Small intestine (tissue), 7 donors: ENCODE results near the gene TENT4B. TPM values are rescaled to one million over a fixed set of nuclear protein-coding genes. Genes with fewer than 3 reads are reported as not detected.
"Not testable (repeated sequence)": the region's sequence is repeated elsewhere in the genome, so short reads cannot be mapped to it uniquely, and the experiment has no call there.

ENCODE experiments used
- DNase-seq, 2 donors: peaks; one replicate each; pipeline versions ENCODE4 v3.0.0 to v3.0.0-alpha.2; 2013
- FAIRE-seq: peaks from 2 replicates; lab custom pipeline; 2012; peaks lifted over from hg19 to GRCh38; lab: Jason Lieb, UNC
- H3K27ac ChIP-seq, 3 donors: one replicate each; pipeline ENCODE4 v1.5.1; 2013; ENCODE audit warnings: low read length in 2 of 3, mild to moderate bottlenecking in 2 of 3, control low read depth in 1 of 3, inconsistent platforms in 1 of 3, low read depth in 1 of 3, moderate library complexity in 1 of 3
- H3K27me3 ChIP-seq, 3 donors: one replicate each; pipeline ENCODE4 v1.6.1; 2013; ENCODE audit warnings: low read length in 3 of 3, inconsistent platforms in 1 of 3; ENCODE audit not compliant: control insufficient read depth in 3 of 3, insufficient read depth in 3 of 3
- H3K36me3 ChIP-seq, 3 donors: one replicate each; pipeline ENCODE4 v1.6.1; 2013; ENCODE audit warnings: low read length in 3 of 3, inconsistent platforms in 1 of 3, low read depth in 1 of 3, mild to moderate bottlenecking in 1 of 3, moderate library complexity in 1 of 3; ENCODE audit not compliant: control insufficient read depth in 3 of 3, insufficient read depth in 2 of 3
- H3K4me1 ChIP-seq, 3 donors: one replicate each; pipeline ENCODE4 v1.6.1; 2013; ENCODE audit warnings: low read length in 2 of 3, inconsistent platforms in 1 of 3, low read depth in 1 of 3, mild to moderate bottlenecking in 1 of 3, moderate library complexity in 1 of 3; ENCODE audit not compliant: control insufficient read depth in 3 of 3, insufficient read depth in 2 of 3
- H3K4me3 ChIP-seq, 3 donors: one replicate each; pipeline ENCODE4 v1.5.1; 2013; ENCODE audit warnings: low read length in 3 of 3, control low read depth in 1 of 3, inconsistent platforms in 1 of 3, low read depth in 1 of 3, mild to moderate bottlenecking in 1 of 3, moderate library complexity in 1 of 3
- H3K9me3 ChIP-seq, 2 donors: one replicate each; pipeline ENCODE4 v1.6.1; 2013; ENCODE audit warnings: low read depth in 1 of 2, low read length in 1 of 2; ENCODE audit not compliant: control insufficient read depth in 2 of 2, insufficient read depth in 1 of 2
- WGBS, 3 donors: extraction: QIAGEN DNeasy Blood & Tissue Kit; methylation state at CpG; one replicate each; pipeline ENCODE4 v1.1.7; 2013; 5-methylcytosine and 5-hydroxymethylcytosine counted together
- polyA plus RNA-seq, 4 donors: library from polyadenylated mRNA; stranded (reverse) in 3 of 4; unstranded in 1 of 4; fragments of 200-250 nt in 3 of 4; fragments of 120-200 nt in 1 of 4; gene quantifications; one replicate each; pipeline versions ENCODE4 v1.2.1 to v1.2.3, GENCODE V29; 2013
- donor health status: healthy with polysubstance abuse.
- donor health status: control.
- donor health status: control.
- donor health status: Bipolar disorder and iron deficiency.
- donor health status: healthy.

TENT4B gene
- polyA plus RNA-seq, 4 donors = 5.1 to 19.4 (median 7.4) TPM

GRCh38 chr16:50124769-50125168, 28.3 kb upstream of the TENT4B start:
- H3K9me3 ChIP-seq = peaks cover 0 to 5% of the 10 kb centered on the region in 2 donors
- H3K36me3 ChIP-seq = no peaks in the 10 kb centered on the region
- H3K27me3 ChIP-seq = no peaks in the 10 kb centered on the region
- FAIRE-seq (no peak), DNase-seq (no peak)
- H3K27ac ChIP-seq = no peak overlapping the region
- no peak overlapping the region for H3K4me3 ChIP-seq
- WGBS, 3 donors = 90 to 98% (median 98%) methylated on average over 2 of the region's 2 CpGs
- H3K4me1 ChIP-seq = peaks cover 3 to 4% (median 4%) of the 10 kb centered on the region in 3 donors

GRCh38 chr16:50126183-50126582, 26.9 kb upstream of the TENT4B start:
- H3K27me3 ChIP-seq = no peaks in the 10 kb centered on the region
- peaks cover 0 to 5% of the 10 kb centered on the region in 2 donors for H3K9me3 ChIP-seq
- no peak for DNase-seq
- peaks cover 3 to 4% (median 3%) of the 10 kb centered on the region in 3 donors for H3K4me1 ChIP-seq
- H3K36me3 ChIP-seq = no peaks in the 10 kb centered on the region
- H3K27ac ChIP-seq = no peak overlapping the region
- no peak overlapping the region for H3K4me3 ChIP-seq
- FAIRE-seq = no peak
- 88 to 91% (median 89%) methylated on average over 4 of the region's 4 CpGs for WGBS, 3 donors

GRCh38 chr16:50132571-50132970, 20.5 kb upstream of the TENT4B start:
- H3K9me3 ChIP-seq, H3K27me3 ChIP-seq, H3K27ac ChIP-seq, H3K4me3 ChIP-seq, H3K36me3 ChIP-seq, FAIRE-seq, H3K4me1 ChIP-seq: not testable (repeated sequence)
- 32 to 74% (median 47%) methylated on average over 7 of the region's 7 CpGs for WGBS, 3 donors
- DNase-seq = peak in 1 of 2 donors; percentile 63

- Histone ChIP-seq H3K27me3 (no peaks in the 10 kb centered on the region), H3K4me3 (no peak overlapping the region), H3K4me1 (peaks cover 0 to 2% (median 2%) of the 10 kb centered on the region in 3 donors), H3K27ac (no peak overlapping the region), H3K36me3 (no peaks in the 10 kb centered on the region), H3K9me3 (no peaks in the 10 kb centered on the region)
- FAIRE-seq (no peak), DNase-seq (no peak)
- 36 to 74% (median 44%) methylated on average over 2 of the region's 2 CpGs for WGBS, 3 donors
Measured at GRCh38 chr16:50133214-50133613, 19.9 kb upstream of the TENT4B start.

GRCh38 chr16:50136399-50136798, 16.7 kb upstream of the TENT4B start:
- Histone ChIP-seq H3K27ac (no peak overlapping the region), H3K27me3 (no peaks in the 10 kb centered on the region), H3K4me1 (peaks cover 0 to 2% (median 2%) of the 10 kb centered on the region in 3 donors), H3K36me3 (no peaks in the 10 kb centered on the region), H3K4me3 (no peak overlapping the region), H3K9me3 (peaks cover 0 to 10% of the 10 kb centered on the region in 2 donors)
- DNase-seq (no peak), FAIRE-seq (no peak)

- Histone ChIP-seq H3K4me1 (peaks cover 0 to 2% (median 2%) of the 10 kb centered on the region in 3 donors), H3K4me3 (no peak overlapping the region)
- FAIRE-seq = no peak
Measured at GRCh38 chr16:50137268-50137667, 15.8 kb upstream of the TENT4B start.

GRCh38 chr16:50139580-50139979, 13.5 kb upstream of the TENT4B start:
- no peaks in the 10 kb centered on the region for H3K27me3 ChIP-seq
- no peak overlapping the region for H3K27ac ChIP-seq
- H3K36me3 ChIP-seq = no peaks in the 10 kb centered on the region
- H3K4me3 ChIP-seq = no peak overlapping the region
- DNase-seq (no peak), FAIRE-seq (no peak)
- H3K4me1 ChIP-seq = peaks cover 0 to 2% (median 2%) of the 10 kb centered on the region in 3 donors
- WGBS, 3 donors = 91 to 100% (median 96%) methylated on average over 1 of the region's 1 CpG
- H3K9me3 ChIP-seq = peaks cover 0 to 10% of the 10 kb centered on the region in 2 donors

More at GRCh38 chr16:50137268-50137667, 15.8 kb upstream of the TENT4B start:
- Histone ChIP-seq H3K27ac (peak overlapping the region in 1 of 3 donors; percentile 27), H3K27me3 (no peaks in the 10 kb centered on the region), H3K36me3 (no peaks in the 10 kb centered on the region), H3K9me3 (peaks cover 0 to 10% of the 10 kb centered on the region in 2 donors)
- WGBS, 3 donors = 80 to 98% (median 91%) methylated on average over 3 of the region's 3 CpGs
- DNase-seq = peak; percentile 24 to 85

- Histone ChIP-seq H3K4me1 (peaks cover 0 to 5% (median 2%) of the 10 kb centered on the region in 3 donors), H3K4me3 (no peak overlapping the region), H3K9me3 (peaks cover 0 to 10% of the 10 kb centered on the region in 2 donors), H3K36me3 (no peaks in the 10 kb centered on the region), H3K27ac (no peak overlapping the region), H3K27me3 (no peaks in the 10 kb centered on the region)
- DNase-seq = no peak
- no peak for FAIRE-seq
- 77 to 88% (median 85%) methylated on average over 2 of the region's 2 CpGs for WGBS, 3 donors
Measured at GRCh38 chr16:50144211-50144610, 8.9 kb upstream of the TENT4B start.
